CD4-positive, alpha-beta memory T cell (primary cell): ENCODE data around the gene C2orf80. TPM values are rescaled to one million over a fixed set of nuclear protein-coding genes. Genes with fewer than 3 reads are reported as not detected.

Experiments used
- CTCF ChIA-PET: fragments of 350-600 bp; sonication (Branson Sonifier 250); formaldehyde crosslinking; loops from one replicate; lab custom pipeline; 2021; ENCODE audit warnings: inconsistent platforms; ENCODE audit not compliant: partially characterized antibody; lab: Charles Lee
- POLR2A ChIA-PET: fragments of 350-600 bp; sonication (Branson Sonifier 250); formaldehyde crosslinking; loops from one replicate; lab custom pipeline; 2021; ENCODE audit not compliant: partially characterized antibody; lab: Charles Lee
- DNase-seq, 5 donors: peaks; one replicate each; pipeline versions ENCODE4 v3.0.0 to v3.0.0-alpha.2; 2020 to 2022; ENCODE audit warnings: mixed read lengths in 1 of 5
- H3K27ac ChIP-seq: one replicate; pipeline ENCODE4 v1.7.0; 2013; ENCODE audit warnings: low read depth, low read length
- H3K27me3 ChIP-seq: 2 replicates; pipeline ENCODE4 v1.7.0; 2013; ENCODE audit warnings: mild to moderate bottlenecking, low read length, moderate library complexity; ENCODE audit not compliant: insufficient read depth
- H3K36me3 ChIP-seq: 2 replicates; pipeline ENCODE4 v1.7.0; 2013; ENCODE audit warnings: mild to moderate bottlenecking, low read length, moderate library complexity; ENCODE audit not compliant: insufficient read depth
- H3K4me1 ChIP-seq: 2 replicates; pipeline ENCODE4 v1.7.0; 2013; ENCODE audit warnings: mild to moderate bottlenecking, low read length, moderate library complexity; ENCODE audit not compliant: insufficient read depth
- H3K4me3 ChIP-seq, 2 donors: one replicate each; pipeline ENCODE4 v1.7.0; 2013; ENCODE audit warnings: low read length in 2 of 2, mild to moderate bottlenecking in 1 of 2
- H3K9me3 ChIP-seq, 2 donors: one replicate each; pipeline ENCODE4 v1.7.0; 2013; ENCODE audit warnings: low read length in 2 of 2, control low read depth in 1 of 2; ENCODE audit not compliant: control insufficient read depth in 1 of 2
- H3K27ac Mint-ChIP-seq, 7 donors: one replicate each; pipeline ENCODE4 v1.8.0; 2020 to 2021; ENCODE audit warnings: mixed read lengths in 7 of 7, mild to moderate bottlenecking in 6 of 7, inconsistent platforms in 3 of 7, moderate library complexity in 3 of 7
- H3K27me3 Mint-ChIP-seq, 2 donors: one replicate each; pipeline ENCODE4 v1.8.0; 2020 to 2021; ENCODE audit warnings: mixed read lengths in 2 of 2
- H3K36me3 Mint-ChIP-seq, 2 donors: one replicate each; pipeline ENCODE4 v1.8.0; 2020 to 2021; ENCODE audit warnings: mixed read lengths in 2 of 2, inconsistent platforms in 1 of 2, mild to moderate bottlenecking in 1 of 2
- H3K4me1 Mint-ChIP-seq, 4 donors: one replicate each; pipeline ENCODE4 v1.8.0; 2020 to 2021; ENCODE audit warnings: mixed read lengths in 4 of 4, mild to moderate bottlenecking in 1 of 4
- H3K4me3 Mint-ChIP-seq, 8 donors: one replicate each; pipeline ENCODE4 v1.8.0; 2020 to 2021; ENCODE audit warnings: mixed read lengths in 8 of 8, mild to moderate bottlenecking in 7 of 8, moderate library complexity in 6 of 8, inconsistent platforms in 3 of 8
- H3K9me3 Mint-ChIP-seq, 8 donors: one replicate each; pipeline ENCODE4 v1.8.0; 2020 to 2021; ENCODE audit warnings: mixed read lengths in 8 of 8, mild to moderate bottlenecking in 5 of 8, inconsistent platforms in 3 of 8, moderate library complexity in 1 of 8
- intact Hi-C: fragments of 100-400 bp; cut with micrococcal nuclease; formaldehyde crosslinking; loops from one replicate; pipeline ENCODE4 v1.15.1; 2023
- polyA plus RNA-seq, 2 donors: library from polyadenylated mRNA; unstranded; fragments of 300-500 nt; fragmentation: Illumina TruSeq; gene quantifications; one replicate each; pipeline ENCODE4 v1.2.3, GENCODE V29; 2021
- total RNA-seq, 2 experiments: library from RNA; stranded (reverse); gene quantifications; one replicate each; pipeline ENCODE4 v1.2.3, GENCODE V29; 2021

Gene C2orf80
- total and polyA plus RNA-seq, 4 experiments from 2014 or later = not detected

DNA sequence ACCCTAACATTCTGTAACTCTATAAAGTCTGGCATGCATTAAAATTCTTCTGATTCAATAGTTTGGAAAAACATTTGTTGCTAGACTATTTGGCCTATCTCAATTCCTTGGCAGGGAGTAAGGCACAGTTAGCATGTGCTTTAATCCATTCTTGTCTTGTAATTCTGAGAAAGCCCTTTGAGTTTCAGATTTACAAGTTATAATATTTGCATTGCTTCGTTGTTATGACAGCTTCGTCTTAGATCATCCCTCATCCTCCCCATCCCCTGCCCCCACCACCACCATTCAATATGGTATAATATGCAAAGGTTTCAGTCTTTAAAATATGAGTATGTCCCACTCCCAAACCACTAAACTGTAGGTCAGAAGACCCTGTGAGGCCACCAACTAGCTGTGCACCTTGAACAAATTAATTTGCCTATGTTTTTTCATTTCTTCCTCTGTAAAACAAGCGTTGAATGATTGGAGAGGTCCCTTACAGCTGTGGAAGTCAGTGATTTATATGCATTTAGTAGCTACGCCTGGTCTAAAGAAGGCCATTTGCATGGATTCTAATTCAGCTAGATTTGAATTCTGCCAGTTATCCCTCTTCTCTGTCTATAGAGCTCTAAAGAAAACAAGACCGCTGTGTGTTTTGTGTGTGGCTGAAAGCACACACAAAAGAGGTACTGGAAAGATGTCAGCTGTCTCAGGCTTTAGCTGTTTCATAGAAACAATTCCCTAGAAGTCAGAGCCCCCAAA is 591 bp downstream of the C2orf80 start:
- no peak for DNase-seq
- H3K4me1 Mint-ChIP-seq = no peaks in the 10 kb centered on the region
- H3K27me3 Mint-ChIP-seq = peaks cover 4 to 9% of the 10 kb centered on the region in 2 donors
- Histone ChIP-seq H3K4me3 (no peak overlapping the region), H3K4me1 (no peaks in the 10 kb centered on the region), H3K9me3 (no peaks in the 10 kb centered on the region), H3K27me3 (no peaks in the 10 kb centered on the region), H3K36me3 (no peaks in the 10 kb centered on the region), H3K27ac (no peak overlapping the region)
- no peaks in the 10 kb centered on the region for H3K9me3 Mint-ChIP-seq
- ChIA-PET CTCF (interaction anchor here (3.7 kb wide), 1 partner anchor 14 kb away, joined by 23 read pairs; no protein-coding TSS in a partner anchor), POLR2A (no interaction called here)
- no peaks in the 10 kb centered on the region for H3K36me3 Mint-ChIP-seq
- intact Hi-C loops = no loop called here
- H3K4me3 Mint-ChIP-seq = no peak overlapping the region
- H3K27ac Mint-ChIP-seq = no peak overlapping the region

DNA sequence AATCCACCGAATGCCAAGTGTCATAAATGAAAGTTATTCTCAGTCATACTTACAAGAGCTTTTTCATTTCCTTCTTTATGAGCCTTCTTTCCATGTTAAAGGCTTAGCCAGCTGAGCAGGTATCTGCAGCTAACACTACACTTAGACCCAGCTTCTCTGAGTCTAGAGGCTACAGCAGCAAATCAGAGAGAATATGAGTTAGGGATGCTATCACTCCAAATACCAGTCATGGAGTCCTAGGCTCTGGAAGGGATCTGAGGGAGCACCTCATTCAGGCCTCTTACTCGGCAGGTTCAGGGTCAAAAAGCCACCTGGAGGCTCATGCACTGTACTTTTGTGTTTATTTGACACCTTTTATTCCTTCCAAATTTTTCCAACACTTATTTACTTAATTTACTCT is 2.9 kb downstream of the C2orf80 start:
- intact Hi-C loops = no loop called here
- no peak overlapping the region for H3K27ac Mint-ChIP-seq
- CTCF ChIA-PET = interaction anchor here (3.6 kb wide), 1 partner anchor 12 kb away, joined by 19 read pairs; no protein-coding TSS in a partner anchor

DNA sequence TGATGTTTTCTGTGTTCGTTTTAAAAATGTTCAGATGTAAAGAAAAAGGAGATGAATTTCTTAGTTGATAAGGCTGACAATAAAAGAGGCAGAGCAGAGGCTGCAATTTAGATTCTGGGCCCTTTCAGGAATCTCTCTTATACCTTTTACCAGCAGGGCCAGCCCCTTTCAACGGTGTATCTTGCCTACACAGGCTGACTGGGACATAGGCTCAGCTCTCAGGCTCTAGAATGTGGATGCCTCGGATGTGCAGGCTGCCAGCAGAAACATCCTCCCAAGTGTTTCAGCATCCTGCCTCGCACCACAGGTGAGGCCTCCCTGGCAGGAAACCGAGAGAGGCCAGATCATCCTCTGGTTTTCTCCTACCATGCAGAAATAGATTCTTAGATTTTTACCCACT is 3.4 kb downstream of the C2orf80 start:
- Histone ChIP-seq H3K4me1 (no peaks in the 10 kb centered on the region), H3K27me3 (no peaks in the 10 kb centered on the region), H3K9me3 (no peaks in the 10 kb centered on the region), H3K27ac (no peak overlapping the region), H3K4me3 (no peak overlapping the region), H3K36me3 (no peaks in the 10 kb centered on the region)
- H3K27me3 Mint-ChIP-seq = peaks cover 5 to 12% of the 10 kb centered on the region in 2 donors
- ChIA-PET CTCF (interaction anchor here (3.6 kb wide), 1 partner anchor 11 kb away, joined by 19 read pairs; no protein-coding TSS in a partner anchor), POLR2A (no interaction called here)
- peak overlapping the region in 1 of 7 donors; percentile 23 for H3K27ac Mint-ChIP-seq
- H3K4me3 Mint-ChIP-seq = no peak overlapping the region
- DNase-seq = no peak
- no peaks in the 10 kb centered on the region for H3K36me3 Mint-ChIP-seq
- H3K4me1 Mint-ChIP-seq = no peaks in the 10 kb centered on the region
- no peaks in the 10 kb centered on the region for H3K9me3 Mint-ChIP-seq
- intact Hi-C loops = no loop called here

More for the DNA sequence above, 2.9 kb downstream of the C2orf80 start:
- Histone ChIP-seq H3K36me3 (no peaks in the 10 kb centered on the region), H3K27ac (no peak overlapping the region), H3K27me3 (no peaks in the 10 kb centered on the region), H3K4me3 (no peak overlapping the region), H3K9me3 (no peaks in the 10 kb centered on the region), H3K4me1 (no peaks in the 10 kb centered on the region)
- H3K4me1 Mint-ChIP-seq = no peaks in the 10 kb centered on the region
- POLR2A ChIA-PET = no interaction called here
- no peaks in the 10 kb centered on the region for H3K36me3 Mint-ChIP-seq
- peaks cover 5 to 12% of the 10 kb centered on the region in 2 donors for H3K27me3 Mint-ChIP-seq
- no peak overlapping the region for H3K4me3 Mint-ChIP-seq
- DNase-seq = no peak
- H3K9me3 Mint-ChIP-seq = no peaks in the 10 kb centered on the region

DNA sequence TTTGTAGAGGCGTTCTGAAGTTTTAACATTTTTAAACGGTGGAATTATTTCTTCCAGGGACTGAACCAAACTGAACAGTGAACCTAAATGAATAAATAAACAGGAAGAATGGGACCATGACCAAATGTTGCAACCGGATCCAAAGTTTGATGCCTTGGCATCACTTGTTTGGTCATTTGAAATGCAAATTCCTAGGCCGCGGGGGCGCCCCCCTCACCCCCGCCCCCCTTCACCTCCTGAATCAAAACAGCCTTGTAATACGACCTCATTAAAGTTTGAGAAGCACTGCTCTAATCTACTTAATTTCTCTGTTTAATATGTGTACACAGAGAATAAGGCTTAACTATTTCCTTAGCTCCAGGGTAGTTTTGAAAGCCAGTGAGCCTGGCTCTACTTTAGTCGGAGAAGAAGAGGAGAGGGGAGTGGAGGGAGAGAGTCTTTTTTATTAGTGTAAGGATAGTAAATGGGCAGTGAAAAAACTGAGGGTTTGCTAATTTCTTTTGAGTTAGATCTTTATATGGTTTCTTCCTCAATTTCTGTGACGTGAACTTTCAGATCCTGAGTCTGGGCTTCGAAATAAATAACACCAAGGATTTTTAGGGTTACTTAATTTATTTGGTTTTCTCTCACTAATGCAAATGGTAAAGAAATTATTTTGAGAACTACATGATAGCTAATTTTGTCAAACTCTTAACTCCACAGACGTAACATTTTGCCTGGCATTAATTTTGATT is 5.7 kb downstream of the C2orf80 start:
- Mint-ChIP-seq H3K9me3 (no peaks in the 10 kb centered on the region), H3K4me1 (no peaks in the 10 kb centered on the region), H3K27me3 (peaks cover 5 to 11% of the 10 kb centered on the region in 2 donors), H3K27ac (no peak overlapping the region), H3K36me3 (no peaks in the 10 kb centered on the region), H3K4me3 (no peak overlapping the region)
- no peak for DNase-seq
- no peak overlapping the region for H3K27ac ChIP-seq
- H3K27me3 ChIP-seq = no peaks in the 10 kb centered on the region
- ChIA-PET POLR2A (no interaction called here), CTCF (interaction anchor here (0.9 to 3.6 kb wide), 2 partner anchors 9 to 11 kb away, joined by 3 to 19 read pairs; no protein-coding TSS in a partner anchor)
- intact Hi-C loops = no loop called here
- no peak overlapping the region for H3K4me3 ChIP-seq
- no peaks in the 10 kb centered on the region for H3K36me3 ChIP-seq
- no peaks in the 10 kb centered on the region for H3K4me1 ChIP-seq
- H3K9me3 ChIP-seq = no peaks in the 10 kb centered on the region

DNA sequence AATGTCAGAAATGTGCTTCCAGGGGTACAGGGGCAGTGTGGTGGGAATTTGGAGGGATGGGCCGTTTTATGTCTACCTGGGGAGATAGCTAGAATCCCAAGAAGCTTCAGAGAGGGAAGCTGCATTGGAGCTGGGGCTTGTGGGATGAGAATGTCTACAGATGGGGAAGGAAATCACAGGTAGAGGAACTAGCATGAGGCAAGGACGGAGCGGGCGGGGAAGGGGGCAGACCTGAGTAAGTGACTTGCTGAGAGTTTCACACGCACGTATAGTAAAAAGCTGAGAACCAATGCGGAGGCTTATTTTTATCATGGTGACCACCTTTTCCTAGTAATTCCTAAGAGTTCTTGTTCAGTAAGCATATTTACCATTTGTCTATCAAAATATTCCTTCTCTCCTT is 6.3 kb downstream of the C2orf80 start:
- intact Hi-C loops = no loop called here
- DNase-seq = no peak
- CTCF ChIA-PET = no interaction called here

DNA sequence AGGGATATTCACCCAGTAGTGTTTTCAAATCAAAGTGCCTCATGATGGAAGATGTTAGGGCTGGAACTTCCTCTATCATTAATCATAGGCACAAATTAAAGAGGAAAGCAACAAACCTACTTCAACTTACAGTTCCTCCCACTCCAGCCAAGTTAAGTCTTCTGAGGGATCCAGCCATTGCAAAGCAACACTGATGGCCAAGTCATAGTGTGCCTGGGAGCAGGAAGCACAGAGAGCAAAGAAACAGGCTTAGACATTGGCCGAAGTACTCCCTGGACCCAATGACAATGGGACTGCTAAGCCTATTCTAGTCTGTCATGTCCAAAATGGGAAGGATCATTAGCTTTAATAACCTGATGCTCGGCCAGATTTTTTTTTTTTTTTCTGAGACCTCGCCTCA is 7.0 kb downstream of the C2orf80 start:
- DNase-seq = no peak
- Histone ChIP-seq H3K36me3 (no peaks in the 10 kb centered on the region), H3K4me1 (no peaks in the 10 kb centered on the region), H3K27ac (no peak overlapping the region), H3K4me3 (no peak overlapping the region), H3K9me3 (no peaks in the 10 kb centered on the region), H3K27me3 (no peaks in the 10 kb centered on the region)
- H3K27ac Mint-ChIP-seq = no peak overlapping the region
- ChIA-PET POLR2A (no interaction called here), CTCF (interaction anchor here (1.1 kb wide), 1 partner anchor 117 kb away, joined by 3 read pairs; no protein-coding TSS in a partner anchor)
- H3K27me3 Mint-ChIP-seq = peaks cover 5 to 13% of the 10 kb centered on the region in 2 donors
- H3K9me3 Mint-ChIP-seq = no peaks in the 10 kb centered on the region
- intact Hi-C loops = no loop called here
- H3K36me3 Mint-ChIP-seq = no peaks in the 10 kb centered on the region
- H3K4me1 Mint-ChIP-seq = no peaks in the 10 kb centered on the region
- no peak overlapping the region for H3K4me3 Mint-ChIP-seq

More for the DNA sequence above, 6.3 kb downstream of the C2orf80 start:
- POLR2A ChIA-PET = no interaction called here
- Mint-ChIP-seq H3K36me3 (no peaks in the 10 kb centered on the region), H3K4me1 (no peaks in the 10 kb centered on the region), H3K27me3 (peaks cover 5 to 11% of the 10 kb centered on the region in 2 donors), H3K9me3 (no peaks in the 10 kb centered on the region), H3K27ac (no peak overlapping the region), H3K4me3 (no peak overlapping the region)
- H3K9me3 ChIP-seq = no peaks in the 10 kb centered on the region
- no peak overlapping the region for H3K4me3 ChIP-seq
- H3K27ac ChIP-seq = no peak overlapping the region
- H3K27me3 ChIP-seq = no peaks in the 10 kb centered on the region
- no peaks in the 10 kb centered on the region for H3K4me1 ChIP-seq
- no peaks in the 10 kb centered on the region for H3K36me3 ChIP-seq

DNA sequence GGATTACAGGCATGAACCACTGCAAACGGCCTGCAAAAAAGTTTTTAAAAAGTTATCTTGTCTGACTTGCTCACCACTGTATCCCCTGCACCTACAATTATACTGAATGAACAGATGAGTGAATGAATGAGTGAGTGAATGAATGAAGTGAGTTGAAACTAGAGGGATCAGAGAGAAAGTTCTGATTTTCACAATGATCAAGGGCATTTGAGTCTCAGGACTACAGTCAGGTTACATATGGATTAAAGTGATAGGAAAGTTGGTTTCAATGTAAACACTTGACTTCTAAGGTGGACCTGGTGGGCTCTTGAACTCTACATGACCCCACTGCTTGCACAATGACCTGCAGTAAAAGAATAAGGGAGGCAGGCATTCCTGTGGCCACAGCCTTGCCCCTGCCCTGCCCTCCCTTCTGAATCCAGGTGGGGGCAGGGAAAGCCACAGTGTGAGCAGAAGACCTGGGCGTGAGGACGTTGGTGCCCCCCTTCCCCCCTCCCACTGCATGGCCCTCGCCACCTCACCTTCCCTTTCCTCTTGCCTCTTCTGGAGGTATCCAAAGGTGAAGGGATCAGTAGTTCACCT is 10.7 kb downstream of the C2orf80 start:
- H3K9me3 Mint-ChIP-seq = no peaks in the 10 kb centered on the region
- H3K4me3 Mint-ChIP-seq = no peak overlapping the region
- no peak overlapping the region for H3K27ac ChIP-seq
- no peaks in the 10 kb centered on the region for H3K4me1 ChIP-seq
- intact Hi-C loops = loop anchor here (10.0 kb wide), 1 partner anchor 136 kb away; no protein-coding TSS in a partner anchor
- H3K36me3 ChIP-seq = no peaks in the 10 kb centered on the region
- ChIA-PET CTCF (no interaction called here), POLR2A (no interaction called here)
- no peak overlapping the region for H3K4me3 ChIP-seq
- peaks cover 3 to 5% (median 4%) of the 10 kb centered on the region in 4 donors for H3K4me1 Mint-ChIP-seq
- no peaks in the 10 kb centered on the region for H3K27me3 ChIP-seq
- no peak overlapping the region for H3K27ac Mint-ChIP-seq
- peaks cover 7 to 15% of the 10 kb centered on the region in 2 donors for H3K27me3 Mint-ChIP-seq
- DNase-seq = no peak
- no peaks in the 10 kb centered on the region for H3K36me3 Mint-ChIP-seq
- H3K9me3 ChIP-seq = no peaks in the 10 kb centered on the region
